Raji (cell line): ENCODE measurements around the gene SND1.

Source experiments
- POLR2A ChIP-seq: IDR thresholded peaks from 2 replicates; pipeline ENCODE4 v1.6.1; 2011; ENCODE audit warnings: low read depth, low read length, control low read depth; ENCODE audit not compliant: insufficient read depth

The SND1 gene

GRCh38 chr7:127761196-127761595, 109.2 kb downstream of the SND1 start:
- TF ChIP-seq POLR2A, result no peak

DNA sequence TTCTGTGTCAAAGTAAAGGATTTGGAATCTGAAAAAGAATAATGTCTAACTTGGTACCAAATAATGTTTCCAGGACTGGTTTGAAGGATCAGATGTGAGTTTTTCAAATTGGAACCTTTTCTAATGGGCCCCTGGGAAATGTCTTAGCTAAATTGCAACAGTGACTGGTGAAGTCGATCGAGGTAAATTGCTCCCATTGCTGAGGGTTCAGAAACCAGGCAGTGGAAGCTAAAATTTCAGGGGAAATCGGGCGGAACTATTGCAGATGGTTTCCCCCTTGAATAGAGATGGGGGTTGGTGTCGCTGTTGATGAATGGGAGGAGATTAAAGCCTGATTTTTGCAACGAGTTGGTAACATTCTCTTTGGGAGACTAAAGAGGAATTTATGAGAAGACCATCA, 112.7 kb downstream of the SND1 start:
- TF ChIP-seq POLR2A, result no peak

GRCh38 chr7:127765150-127765549, 113.2 kb downstream of the SND1 start:
- TF ChIP-seq POLR2A, result no peak

- no peak for TF ChIP-seq POLR2A
Measured at GRCh38 chr7:127766831-127767459, 115.0 kb downstream of the SND1 start.

DNA sequence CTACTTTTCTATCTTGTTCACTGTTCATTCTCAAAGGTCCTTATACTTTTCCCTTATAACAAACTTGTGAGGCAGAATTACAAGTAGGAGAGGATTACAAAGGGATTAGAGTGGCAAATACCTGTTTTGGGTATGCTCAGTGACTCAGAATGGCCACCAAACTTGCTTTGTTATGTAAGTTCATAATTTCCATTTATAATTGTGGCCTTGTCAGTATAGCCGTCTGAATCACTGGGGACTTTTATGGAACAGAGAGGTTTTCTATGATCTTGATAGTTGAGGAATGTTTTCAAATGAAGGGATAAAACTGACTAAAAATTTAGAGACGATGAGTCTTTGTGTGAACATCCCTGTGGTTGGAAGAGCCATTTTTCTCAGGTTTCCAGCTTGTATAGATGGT, 116.2 kb downstream of the SND1 start:
- TF ChIP-seq POLR2A, result no peak

DNA sequence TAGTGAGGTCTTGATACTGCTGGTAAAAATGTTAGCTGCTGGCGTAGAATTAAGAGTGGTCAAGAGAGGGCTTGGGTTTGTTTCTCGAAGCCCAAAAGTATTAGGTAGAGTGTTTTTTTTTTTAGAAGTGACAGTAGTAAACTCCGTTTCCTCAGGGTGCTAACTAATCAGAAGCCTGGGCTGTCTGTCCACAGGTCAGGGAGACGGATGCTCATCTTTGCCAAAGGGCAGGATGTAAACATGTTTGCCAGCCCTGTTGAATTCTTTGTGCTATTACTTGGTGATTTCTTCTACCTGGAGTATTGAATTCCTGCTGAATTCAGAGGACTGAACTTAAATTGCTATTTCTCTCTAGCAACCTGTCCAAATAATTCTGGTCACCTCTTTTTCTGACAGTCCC, 117.1 kb downstream of the SND1 start:
- TF ChIP-seq POLR2A, result no peak

DNA sequence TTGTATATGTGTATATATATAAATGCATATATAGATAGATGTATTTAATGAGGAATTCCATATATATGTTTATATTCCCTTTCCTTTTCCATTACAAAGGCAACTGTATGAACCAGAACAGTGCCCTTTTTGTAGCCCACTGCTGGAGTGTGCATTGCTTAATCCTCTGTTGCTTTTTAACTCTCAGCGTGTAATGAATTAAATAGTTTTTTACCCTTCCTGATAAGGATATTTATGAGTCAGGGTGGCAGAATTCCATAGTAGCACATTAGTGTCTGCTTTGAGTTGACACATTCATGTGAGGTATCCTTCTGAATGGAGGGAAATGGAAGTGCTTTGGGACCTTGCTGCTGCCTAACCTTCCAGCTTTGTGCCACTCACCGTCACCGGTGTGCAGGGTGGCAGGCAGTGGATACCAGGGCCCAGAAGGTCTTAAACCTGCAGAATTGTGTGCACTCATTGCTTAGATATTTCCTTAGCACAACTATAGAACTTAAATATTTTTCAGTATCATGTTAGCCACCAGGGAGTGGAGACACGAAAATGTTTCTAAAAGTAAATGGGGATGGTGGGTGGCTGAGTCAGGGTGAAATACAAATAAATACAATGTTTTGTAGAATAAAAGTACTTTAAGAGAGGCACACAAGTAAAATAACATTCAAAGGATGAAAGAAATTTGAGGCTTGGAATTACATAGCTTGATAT, 117.9 kb downstream of the SND1 start:
- TF ChIP-seq POLR2A, result no peak

- TF ChIP-seq POLR2A, result no peak
Measured at GRCh38 chr7:127770885-127771284, 118.9 kb downstream of the SND1 start.

DNA sequence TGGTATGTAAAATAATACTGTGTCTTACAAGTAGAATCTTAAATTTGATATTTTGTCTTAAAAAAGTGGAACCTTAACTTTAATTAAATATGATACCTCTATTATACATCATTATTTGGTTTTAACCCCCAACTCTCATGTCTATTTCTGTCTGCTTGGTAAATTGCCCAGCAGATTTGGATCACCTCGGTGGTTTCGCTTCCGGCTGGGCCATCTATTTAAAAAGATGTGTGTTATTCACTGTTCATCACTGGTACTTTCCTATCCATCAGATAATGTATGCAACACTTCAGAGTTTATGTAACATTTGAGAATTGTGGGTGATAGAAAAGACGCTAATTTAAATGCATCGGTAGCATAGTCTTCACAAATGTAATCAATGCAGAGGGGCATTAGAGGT, 119.7 kb downstream of the SND1 start:
- TF ChIP-seq POLR2A, result no peak

GRCh38 chr7:127776776-127777386, 124.9 kb downstream of the SND1 start:
- TF ChIP-seq POLR2A, result no peak

DNA sequence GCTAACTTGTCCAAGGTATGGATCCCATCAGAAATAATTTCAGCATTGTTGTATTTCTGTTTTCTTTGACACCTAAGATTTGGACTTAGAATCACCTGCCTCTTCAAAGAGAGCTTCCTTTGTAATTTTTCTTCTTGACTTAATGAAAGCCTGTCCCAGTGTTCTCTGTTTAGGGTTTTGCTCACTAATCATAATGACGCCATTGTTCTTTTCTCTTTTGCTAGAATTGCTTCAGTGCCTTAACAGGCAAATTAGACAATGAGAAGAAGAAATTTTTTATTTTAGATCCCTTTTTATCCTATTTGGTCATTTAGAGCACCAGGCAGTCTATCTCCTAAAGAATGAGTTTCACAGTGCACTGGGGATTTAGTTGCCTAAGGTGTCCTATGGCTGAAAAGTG, 128.5 kb downstream of the SND1 start:
- no peak for TF ChIP-seq POLR2A

DNA sequence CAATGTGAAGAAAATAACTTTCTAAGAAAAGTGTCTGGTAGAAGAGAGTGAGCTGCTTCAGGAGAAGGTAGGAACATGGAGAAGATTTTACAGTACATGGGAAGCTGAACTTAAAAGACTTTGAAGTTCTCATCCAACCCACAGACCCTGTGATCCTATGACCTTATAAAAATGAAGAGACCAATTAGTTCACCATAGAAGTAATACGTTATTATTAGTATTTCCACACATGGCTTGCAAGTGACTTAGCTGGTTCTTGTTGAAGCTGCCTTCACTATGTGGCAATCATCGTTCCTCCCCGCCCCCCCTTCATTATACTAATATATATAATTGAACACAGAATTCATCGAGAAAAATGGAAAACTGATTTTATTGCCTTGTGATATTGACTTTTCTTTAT, 129.1 kb downstream of the SND1 start:
- no peak for TF ChIP-seq POLR2A

DNA sequence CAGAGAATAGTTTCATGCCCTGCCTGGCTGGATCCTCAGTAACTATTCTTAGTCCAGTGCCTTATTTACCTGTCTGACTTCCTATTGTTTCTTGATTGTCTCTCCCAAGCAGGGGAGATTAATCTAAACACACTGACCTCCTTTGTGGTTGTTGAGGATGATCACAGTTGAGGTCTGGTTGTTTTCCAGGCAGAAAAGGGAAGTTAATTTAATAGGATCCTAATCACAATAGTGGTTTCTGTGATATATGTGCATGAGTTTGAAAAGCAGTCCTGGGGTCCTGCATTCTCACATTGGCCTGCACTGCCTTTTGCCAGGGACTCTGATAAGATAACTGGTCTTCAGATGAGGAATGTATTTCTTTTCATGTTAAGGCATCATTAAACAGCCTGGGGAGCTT, 130.1 kb downstream of the SND1 start:
- no peak for TF ChIP-seq POLR2A

GRCh38 chr7:127782654-127783559, 130.9 kb downstream of the SND1 start:
- TF ChIP-seq POLR2A, result no peak

DNA sequence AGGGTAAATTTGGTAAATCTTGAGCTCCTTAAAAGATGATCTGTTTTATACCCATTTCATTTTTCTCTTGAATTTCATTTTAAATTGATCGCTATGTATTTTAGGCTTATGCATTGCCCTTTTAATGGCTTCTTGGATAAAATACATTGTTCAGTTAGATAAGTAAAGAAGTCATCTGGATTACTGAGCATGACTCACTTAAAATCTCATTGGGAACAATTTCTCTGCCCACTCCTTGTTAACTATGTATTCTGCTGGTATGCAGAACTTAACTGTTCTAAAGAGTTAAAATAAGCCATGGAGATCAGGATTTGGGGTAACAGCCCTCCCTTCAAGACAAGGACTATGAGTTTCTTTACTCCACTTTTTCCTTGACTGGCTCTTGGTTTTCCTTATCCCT, 134.2 kb downstream of the SND1 start:
- no peak for TF ChIP-seq POLR2A

DNA sequence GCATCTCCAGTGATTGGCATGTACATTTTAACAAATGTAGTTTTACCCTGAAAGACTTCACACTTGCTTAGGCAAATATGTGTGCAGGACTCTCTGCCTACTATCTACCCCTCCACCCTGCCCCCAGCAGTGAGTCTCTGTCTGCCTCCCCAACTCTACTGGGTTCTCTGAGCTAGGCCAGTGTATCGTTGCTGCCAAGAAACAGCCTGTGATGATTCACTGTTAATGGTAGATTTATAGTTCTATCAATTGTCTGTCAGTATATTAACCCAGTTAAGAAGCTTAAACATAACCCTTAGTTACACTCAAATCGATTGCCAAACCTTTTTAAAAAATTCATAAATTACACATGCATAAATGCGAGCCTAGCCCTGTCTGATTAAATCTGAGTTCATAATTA, 137.0 kb downstream of the SND1 start:
- TF ChIP-seq POLR2A, result no peak
